T-helper 22 cell (primary cell): ENCODE data around the gene RBFOX2.

ENCODE experiments used
- DNase-seq: peaks from one replicate; pipeline ENCODE4 v3.0.0-alpha.2; 2020; ENCODE audit warnings: low read depth

RBFOX2 gene

DNA sequence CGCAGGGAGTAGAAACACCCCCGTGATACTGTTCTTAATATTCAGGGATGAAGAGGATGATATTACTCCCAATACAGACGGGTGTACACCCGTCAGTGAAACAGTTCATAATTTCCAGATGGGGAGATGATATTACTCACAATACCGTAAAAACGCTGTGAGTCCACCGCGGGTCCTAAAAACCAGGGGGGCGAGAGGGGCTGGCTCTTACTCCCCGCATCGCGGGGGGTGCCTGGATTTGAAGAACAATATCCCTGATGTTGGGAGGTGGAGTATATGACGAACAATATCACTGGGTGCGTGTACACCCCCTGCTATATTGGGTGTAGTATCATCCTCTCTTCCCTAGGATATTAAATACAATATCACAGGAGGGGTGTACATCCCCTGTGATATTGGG, 331.5 kb downstream of the RBFOX2 start:
- no peak for DNase-seq

DNA sequence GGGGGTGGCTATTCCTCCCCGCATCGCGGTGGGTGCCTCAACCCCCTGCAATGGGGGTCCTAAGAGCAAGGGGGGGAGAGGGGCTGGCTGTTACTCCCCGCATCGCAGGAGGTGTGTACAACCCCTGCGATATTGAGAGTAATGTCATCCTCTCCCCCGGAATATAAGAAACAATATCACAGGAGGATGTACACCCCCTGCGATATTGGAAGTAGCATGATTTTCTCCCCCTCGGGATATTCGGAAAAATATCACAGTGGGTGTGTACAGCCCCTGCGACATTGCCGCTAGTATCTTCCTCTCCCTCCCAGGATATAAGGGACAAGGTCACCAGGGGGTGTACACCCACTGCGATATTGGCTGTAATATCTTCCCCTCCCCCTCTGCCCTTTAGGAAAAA, 333.4 kb downstream of the RBFOX2 start:
- no peak for DNase-seq

- DNase-seq = no peak
These were observed 338.6 kb downstream of the RBFOX2 start for GRCh38 chr22:35690001-35690400.

- no peak for DNase-seq
These were observed 339.5 kb downstream of the RBFOX2 start for GRCh38 chr22:35688913-35689675.
